ENCODE data around the gene PLCG2. TPM values are rescaled to one million over a fixed set of nuclear protein-coding genes. Genes with fewer than 3 reads are reported as not detected.

Gene PLCG2
- total RNA-seq (10 to 100 TPM in 1 of 7 donors, 1 to 10 TPM in 6; 3.6 to 16.4 (median 5.6) TPM), polyA plus RNA-seq (10 to 100 TPM in 1 of 2 donors, 1 to 10 TPM in 1; 3.3 to 11.8 TPM)
- long read RNA-seq, donor 1, result 0 reads
- long read RNA-seq, donor 2, full-length matches to known transcripts, result 1 of 1 reads
- long read RNA-seq, donor 2, partial matches to known transcripts, result 0 of 1 reads
- long read RNA-seq, donor 2, other reads (novel, unspliced or antisense), result 0 of 1 reads
- long read RNA-seq, donor 3, full-length matches to known transcripts, result 5 of 6 reads
- long read RNA-seq, donor 3, partial matches to known transcripts, result 1 of 6 reads
- long read RNA-seq, donor 3, other reads (novel, unspliced or antisense), result 0 of 6 reads

DNA sequence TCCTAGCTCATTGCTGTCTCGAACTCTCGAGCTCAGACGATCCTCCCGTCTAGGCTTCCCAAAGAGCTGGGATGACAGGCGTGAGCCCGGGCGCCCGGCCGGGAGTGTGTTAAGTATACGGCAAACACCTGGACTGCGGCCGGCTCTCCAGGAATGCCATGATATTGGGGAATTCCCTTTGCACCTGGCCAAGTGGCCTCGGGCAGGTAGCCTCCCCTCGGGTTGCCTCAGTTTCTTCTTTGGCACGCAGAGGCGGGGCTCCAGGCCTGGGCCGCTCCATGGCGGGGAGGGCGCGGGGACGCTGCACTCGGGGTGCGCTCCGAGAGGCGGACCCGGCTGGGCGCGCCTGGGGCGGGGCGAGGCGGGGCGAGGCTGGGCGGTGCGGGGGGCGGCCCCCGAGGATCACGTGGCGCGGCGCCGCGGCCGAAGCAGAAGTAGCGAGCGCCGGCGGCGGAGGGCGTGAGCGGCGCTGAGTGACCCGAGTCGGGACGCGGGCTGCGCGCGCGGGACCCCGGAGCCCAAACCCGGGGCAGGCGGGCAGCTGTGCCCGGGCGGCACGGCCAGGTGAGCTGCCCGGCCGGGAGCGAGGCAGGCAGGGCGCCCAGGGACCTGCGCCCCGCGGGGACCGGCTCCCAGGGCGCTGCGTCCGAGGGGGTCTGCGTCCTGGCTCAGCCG lies at the start of gene PLCG2:
Gene PLCG2 (plus strand): TSS at position 431 of the 675 bp plus-strand sequence. CDS start 6,699 bp downstream, outside the sequence.
- Histone ChIP-seq H3K27me3 (no peaks in the 10 kb centered on the region), H3K4me3 (peak within 1 kb of the TSS; percentile 43), H3K4me1 (ENCODE audit: insufficient read depth) (peaks cover 6% of the 10 kb centered on the region), H3K36me3 (no peaks in the 10 kb centered on the region), H3K9me3 (no peaks in the 10 kb centered on the region), H3K27ac (no peak within 1 kb of the TSS)
- intact Hi-C loops (cut with DNase I), result no loop called here
- 1 to 2% (median 1%) methylated on average over 31 to 78 of the region's 78 CpGs for whole genome bisulfite sequencing, 3 donors
- peak in 4 of 5 donors; percentile 20 to 49 (median 26) for DNase-seq
- TF ChIP-seq EP300 (IDR thresholded peaks at IDR 0.05), result no peak

DNA sequence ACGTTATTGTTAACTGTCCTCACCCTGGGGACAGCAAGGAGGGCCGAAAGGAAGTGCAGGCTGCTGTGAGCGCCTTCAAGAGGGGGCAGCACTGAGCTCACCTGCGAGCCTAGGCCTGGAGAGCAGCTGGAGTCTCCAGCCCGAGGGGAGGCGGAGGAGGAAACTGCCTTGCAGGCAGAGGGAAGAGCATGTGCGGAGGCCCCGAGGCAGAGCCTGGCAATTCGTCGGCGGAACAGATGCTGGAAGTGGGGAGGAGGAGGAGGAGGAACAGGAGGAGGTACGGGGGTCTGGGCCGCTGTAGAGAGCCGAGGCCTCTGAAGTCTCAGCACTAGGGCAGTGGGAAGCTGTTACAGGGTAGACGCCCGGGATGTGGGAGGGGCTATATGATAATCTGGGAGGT lies 49.6 kb upstream of the PLCG2 start:
- TF ChIP-seq EP300 (IDR thresholded peaks at IDR 0.05) (no peak), POLR2A (IDR thresholded peaks at IDR 0.05) (no peak)
- TF ChIP-seq, protein P1, sequence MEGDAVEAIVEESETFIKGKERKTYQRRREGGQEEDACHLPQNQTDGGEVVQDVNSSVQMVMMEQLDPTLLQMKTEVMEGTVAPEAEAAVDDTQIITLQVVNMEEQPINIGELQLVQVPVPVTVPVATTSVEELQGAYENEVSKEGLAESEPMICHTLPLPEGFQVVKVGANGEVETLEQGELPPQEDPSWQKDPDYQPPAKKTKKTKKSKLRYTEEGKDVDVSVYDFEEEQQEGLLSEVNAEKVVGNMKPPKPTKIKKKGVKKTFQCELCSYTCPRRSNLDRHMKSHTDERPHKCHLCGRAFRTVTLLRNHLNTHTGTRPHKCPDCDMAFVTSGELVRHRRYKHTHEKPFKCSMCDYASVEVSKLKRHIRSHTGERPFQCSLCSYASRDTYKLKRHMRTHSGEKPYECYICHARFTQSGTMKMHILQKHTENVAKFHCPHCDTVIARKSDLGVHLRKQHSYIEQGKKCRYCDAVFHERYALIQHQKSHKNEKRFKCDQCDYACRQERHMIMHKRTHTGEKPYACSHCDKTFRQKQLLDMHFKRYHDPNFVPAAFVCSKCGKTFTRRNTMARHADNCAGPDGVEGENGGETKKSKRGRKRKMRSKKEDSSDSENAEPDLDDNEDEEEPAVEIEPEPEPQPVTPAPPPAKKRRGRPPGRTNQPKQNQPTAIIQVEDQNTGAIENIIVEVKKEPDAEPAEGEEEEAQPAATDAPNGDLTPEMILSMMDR (IDR thresholded peaks at IDR 0.05), result no peak
- no peaks in the 10 kb centered on the region for H3K36me3 ChIP-seq
- no peak overlapping the region for H3K4me3 ChIP-seq
- 85 to 89% (median 88%) methylated on average over 16 of the region's 16 CpGs for WGBS, 3 donors
- no peak overlapping the region for H3K27ac ChIP-seq
- DNase-seq, result peak in 1 of 5 donors; percentile 43
- H3K27me3 ChIP-seq, result no peaks in the 10 kb centered on the region
- no peaks in the 10 kb centered on the region for H3K9me3 ChIP-seq
- intact Hi-C loops (cut with DNase I), result loop anchor here in 3 of 4 donors (5.0 to 10.0 kb wide), 4 partner anchors 105 to 525 kb away; no protein-coding TSS in a partner anchor
- H3K4me1 ChIP-seq (ENCODE audit: insufficient read depth), result no peaks in the 10 kb centered on the region

DNA sequence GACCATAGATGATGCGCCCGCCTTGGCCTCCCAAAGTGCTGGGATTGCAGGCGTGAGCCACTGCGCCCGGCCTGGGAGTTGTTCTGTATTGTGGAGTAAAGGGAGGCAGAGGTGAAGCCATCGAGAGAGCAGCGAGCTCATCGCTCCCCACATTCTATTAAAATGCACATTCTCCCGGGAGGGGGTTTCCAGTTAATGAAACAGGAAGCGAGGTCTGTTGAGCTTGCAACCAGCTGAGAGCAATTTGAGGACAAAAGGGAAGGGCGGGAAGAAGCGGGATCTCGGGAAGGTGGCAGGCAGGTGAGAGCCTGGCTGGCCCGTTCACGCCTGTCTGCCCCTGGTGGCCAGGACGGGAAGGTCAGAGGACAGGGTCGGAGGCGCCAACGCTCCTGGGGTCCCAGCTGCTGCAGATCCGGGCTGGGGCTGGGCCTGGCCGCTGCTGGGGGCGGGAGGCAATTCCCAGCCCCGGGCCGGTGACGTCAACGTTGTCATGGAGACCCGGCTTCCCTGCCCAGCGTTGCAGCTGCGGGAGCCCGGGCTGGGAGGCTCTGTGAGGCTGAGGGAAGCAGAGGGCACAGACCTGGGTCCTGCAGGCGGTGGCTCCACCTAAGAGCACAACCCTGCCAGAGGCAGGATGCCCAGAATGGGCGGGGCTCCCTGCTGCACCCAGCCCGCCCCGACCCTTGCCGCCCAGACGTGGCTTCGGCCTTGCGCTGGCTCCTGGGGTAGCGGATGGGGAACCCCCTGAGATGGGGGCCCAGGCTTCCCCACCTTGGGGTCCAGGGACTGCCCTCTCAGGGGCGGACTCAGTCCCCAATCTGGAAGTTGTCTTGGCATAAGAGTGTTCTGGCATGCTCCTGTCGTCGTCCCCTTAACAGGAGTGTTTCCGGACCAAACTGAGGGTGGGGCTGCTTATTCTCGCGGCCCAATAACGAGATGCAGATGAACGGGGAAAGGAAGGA lies 48.7 kb upstream of the PLCG2 start:
- 8 to 15% (median 11%) methylated on average over 37 to 47 of the region's 47 CpGs for WGBS, 3 donors
- intact Hi-C loops (cut with DNase I), result loop anchor here in 2 of 4 donors (10.0 kb wide), 2 partner anchors 526 to 726 kb away; partner anchors contain the start of genes CENPN (in 1 of the 2) and CMC2 (in 1 of the 2)
- TF ChIP-seq POLR2A (IDR thresholded peaks at IDR 0.05) (no peak), EP300 (IDR thresholded peaks at IDR 0.05) (no peak)
- TF ChIP-seq, protein P1 (IDR thresholded peaks at IDR 0.05), result peak in 2 of 3 donors; percentile 38 to 47
- Histone ChIP-seq H3K4me3 (peak overlapping the region; percentile 39), H3K9me3 (no peaks in the 10 kb centered on the region), H3K27ac (peak overlapping the region in 1 of 2 donors; percentile 34), H3K36me3 (no peaks in the 10 kb centered on the region), H3K4me1 (ENCODE audit: insufficient read depth) (no peaks in the 10 kb centered on the region), H3K27me3 (no peaks in the 10 kb centered on the region)
- DNase-seq, result peak; percentile 92 to 96 (median 94)

DNA sequence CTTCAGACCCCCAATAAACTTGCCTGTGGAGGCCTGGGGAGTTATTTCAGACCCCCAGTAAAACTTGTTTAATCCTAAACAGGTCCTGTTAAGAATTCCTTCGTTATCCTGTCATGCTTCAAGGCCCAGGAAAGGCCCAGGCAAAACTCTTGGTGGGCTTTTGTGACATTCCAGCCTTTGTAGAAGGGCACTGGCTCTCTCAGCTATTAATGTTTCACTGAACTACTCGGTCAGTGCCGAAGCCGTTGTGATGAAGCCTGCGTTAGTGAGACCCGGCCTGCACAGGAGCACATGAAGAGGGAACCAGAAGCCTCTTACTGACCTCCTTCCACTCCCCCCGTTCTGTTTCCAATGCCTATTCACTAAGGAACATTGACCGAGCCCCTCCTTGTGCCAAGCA lies 47.4 kb upstream of the PLCG2 start:
- H3K4me3 ChIP-seq, result no peak overlapping the region
- TF ChIP-seq, protein P1 (IDR thresholded peaks at IDR 0.05), result no peak
- TF ChIP-seq EP300 (IDR thresholded peaks at IDR 0.05) (no peak), POLR2A (IDR thresholded peaks at IDR 0.05) (no peak)
- intact Hi-C loops (cut with DNase I), result loop anchor here in 2 of 4 donors (10.0 kb wide), 2 partner anchors 527 to 727 kb away; partner anchors contain the start of genes CENPN (in 1 of the 2) and CMC2 (in 1 of the 2)
- no peaks in the 10 kb centered on the region for H3K36me3 ChIP-seq
- no peaks in the 10 kb centered on the region for H3K27me3 ChIP-seq
- no peaks in the 10 kb centered on the region for H3K9me3 ChIP-seq
- no peak overlapping the region for H3K27ac ChIP-seq
- 88 to 96% (median 91%) methylated on average over 8 of the region's 8 CpGs for WGBS, 3 donors
- no peak for DNase-seq
- no peaks in the 10 kb centered on the region for H3K4me1 ChIP-seq (ENCODE audit: insufficient read depth)

Measured in ovary (tissue), 10 donors.